Uterus (tissue), 4 donors: ENCODE measurements around the gene FBXO48. TPM values are rescaled to one million over a fixed set of nuclear protein-coding genes. Genes with fewer than 3 reads are reported as not detected.

Experiments used
- DNase-seq, 2 donors: peaks; one replicate each; pipeline ENCODE4 v3.0.0-alpha.2; 2019 to 2020
- H3K27ac ChIP-seq, 2 donors: fragments of 200-600 bp; sonication (generic); 1 replicate in 1 of 2; 2 replicates in 1 of 2; pipeline ENCODE4 v1.5.1; 2016 to 2018
- H3K27me3 ChIP-seq, 2 donors: fragments of 200-600 bp; sonication (generic); one replicate each; pipeline ENCODE4 v1.5.1; 2018 to 2019; ENCODE audit warnings: control low read depth in 1 of 2
- H3K36me3 ChIP-seq, 2 donors: fragments of 200-600 bp; sonication (generic); one replicate each; pipeline ENCODE4 v1.5.1; 2019; ENCODE audit warnings: control low read depth in 1 of 2
- H3K4me1 ChIP-seq, 2 donors: fragments of 200-600 bp; sonication (generic); one replicate each; pipeline ENCODE4 v1.5.1; 2018 to 2019; ENCODE audit warnings: control low read depth in 1 of 2
- H3K4me3 ChIP-seq, 2 donors: fragments of 200-600 bp; sonication (generic); 1 replicate in 1 of 2; 2 replicates in 1 of 2; pipeline ENCODE4 v1.5.1; 2018 to 2019; ENCODE audit warnings: mild to moderate bottlenecking in 1 of 2
- H3K9me3 ChIP-seq, 2 donors: fragments of 200-600 bp; sonication (generic); one replicate each; pipeline ENCODE4 v1.5.1; 2019; ENCODE audit warnings: control low read depth in 1 of 2
- CTCF ChIP-seq, 4 experiments: fragments of 200-600 bp in 2 of 4; fragments of 450-650 bp in 2 of 4; sonication (generic) in 2 of 4; IDR thresholded peaks; one replicate each; pipeline ENCODE4 v1.5.1; 2016 to 2019; ENCODE audit warnings: antibody characterized with exemption in 4 of 4, mild to moderate bottlenecking in 2 of 4, moderate library complexity in 1 of 4
- POLR2A ChIP-seq, 2 donors: fragments of 450-650 bp; IDR thresholded peaks; one replicate each; pipeline ENCODE4 v1.6.1; 2016; ENCODE audit warnings: antibody characterized with exemption in 2 of 2, mild to moderate bottlenecking in 1 of 2, moderate library complexity in 1 of 2
- intact Hi-C: fragments of 100-400 bp; cut with DNase I; formaldehyde crosslinking; loops from one replicate; pipeline ENCODE4 v1.15.1; 2023; ENCODE audit warnings: low total_unique reads
- total RNA-seq, 4 donors: library from RNA; depleted of rRNA in 3 of 4; stranded (reverse); fragments of >200 nt in 3 of 4; gene quantifications; one replicate each; pipeline versions ENCODE4 v1.1.0 to v1.2.4, GENCODE V29; 2014 to 2023
- donor health status: DM: yes; HTN: yes; CAD: no.

FBXO48 gene
- total RNA-seq, 4 donors from 2014 or later = 0.55 to 6.8 (median 1.5) TPM; not detected in 1

DNA sequence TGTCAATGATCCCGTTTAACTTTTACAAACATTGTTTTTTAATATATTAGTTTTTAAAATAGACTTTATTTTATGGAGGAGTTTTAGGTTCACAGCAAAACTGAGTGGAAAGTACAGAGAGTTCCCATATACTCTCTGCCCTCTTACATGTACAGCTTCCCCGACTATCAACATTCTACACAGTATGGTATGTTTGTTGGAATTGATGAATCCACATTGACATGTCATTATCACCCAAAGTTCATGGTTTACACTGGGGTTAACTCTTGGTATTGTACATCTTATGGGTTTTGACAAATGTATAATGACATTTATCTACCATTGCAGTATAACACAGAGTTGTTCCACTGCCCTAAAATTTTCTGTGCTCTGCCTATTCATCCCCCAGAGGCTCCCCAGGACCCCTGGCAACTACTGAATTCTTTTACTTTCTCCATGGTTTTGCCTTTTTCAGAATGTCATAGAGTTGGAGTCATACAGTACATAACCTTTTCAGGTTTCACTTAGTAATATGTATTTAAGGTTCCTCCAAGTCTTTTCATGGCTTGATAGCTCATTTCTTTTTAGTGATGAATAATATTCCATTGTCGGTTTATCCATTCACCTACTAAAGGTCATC lies 5.8 kb upstream of the FBXO48 start:
- TF ChIP-seq POLR2A (IDR thresholded peaks at IDR 0.05) = no peak
- TF ChIP-seq CTCF (IDR thresholded peaks at IDR 0.05) = no peak
- Histone ChIP-seq H3K27ac (no peak overlapping the region), H3K4me1 (no peaks in the 10 kb centered on the region), H3K9me3 (no peaks in the 10 kb centered on the region), H3K4me3 (no peak overlapping the region), H3K36me3 (no peaks in the 10 kb centered on the region), H3K27me3 (no peaks in the 10 kb centered on the region)
- no peak for DNase-seq
- intact Hi-C loops = no loop called here

- Histone ChIP-seq H3K27me3 (no peaks in the 10 kb centered on the region), H3K9me3 (no peaks in the 10 kb centered on the region), H3K27ac (no peak overlapping the region), H3K4me3 (no peak overlapping the region), H3K4me1 (no peaks in the 10 kb centered on the region), H3K36me3 (no peaks in the 10 kb centered on the region)
- intact Hi-C loops = no loop called here
- TF ChIP-seq CTCF (IDR thresholded peaks at IDR 0.05) = no peak
- TF ChIP-seq POLR2A (IDR thresholded peaks at IDR 0.05) = no peak
- no peak for DNase-seq
These were observed 4.3 kb upstream of the FBXO48 start for GRCh38 chr2:68471385-68471784.

DNA sequence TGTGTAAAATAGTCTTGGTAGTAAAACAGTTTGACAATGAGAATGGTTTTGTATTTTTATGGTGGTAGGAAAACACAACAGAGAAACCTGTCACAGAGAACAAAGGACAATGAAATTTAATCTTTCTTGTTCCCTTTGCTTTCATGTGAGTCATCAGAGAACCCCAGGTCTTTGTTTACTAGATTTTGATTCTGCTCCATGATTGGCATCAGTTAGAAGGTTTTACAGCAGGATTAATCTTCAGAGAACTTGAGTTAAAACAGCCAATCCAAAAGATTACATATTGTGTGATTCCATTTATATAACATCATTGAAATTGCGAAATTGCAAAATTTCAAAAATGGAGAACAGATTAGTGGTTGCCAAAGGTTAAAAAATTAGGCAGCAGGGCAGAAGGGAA lies 2.8 kb upstream of the FBXO48 start:
- H3K9me3 ChIP-seq = no peaks in the 10 kb centered on the region
- H3K36me3 ChIP-seq = no peaks in the 10 kb centered on the region
- H3K4me3 ChIP-seq = no peak overlapping the region
- TF ChIP-seq CTCF (IDR thresholded peaks at IDR 0.05) (no peak), POLR2A (IDR thresholded peaks at IDR 0.05) (no peak)
- intact Hi-C loops = no loop called here
- no peaks in the 10 kb centered on the region for H3K4me1 ChIP-seq
- DNase-seq = no peak
- H3K27ac ChIP-seq = no peak overlapping the region
- no peaks in the 10 kb centered on the region for H3K27me3 ChIP-seq

DNA sequence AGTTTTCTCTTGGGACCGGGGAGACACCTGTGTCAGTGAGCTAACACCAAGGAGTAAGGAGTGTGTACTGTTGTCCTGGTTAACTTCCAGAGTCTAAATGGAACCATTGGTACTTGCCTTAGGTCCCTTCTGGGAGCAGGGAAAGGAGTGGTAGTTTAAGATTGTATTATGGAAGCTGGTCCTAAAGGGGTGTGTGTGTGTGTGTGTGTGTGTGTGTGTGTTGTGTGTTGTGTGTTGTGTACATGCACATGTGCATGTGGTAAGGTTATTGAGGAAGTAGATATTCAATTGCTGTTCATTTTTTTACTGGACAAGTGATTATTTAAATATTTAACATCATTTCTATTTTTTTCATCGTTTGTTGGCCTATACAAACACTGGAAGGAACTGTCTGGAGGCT lies 1.7 kb upstream of the FBXO48 start:
- Histone ChIP-seq H3K4me3 (no peak overlapping the region), H3K27ac (no peak overlapping the region), H3K4me1 (no peaks in the 10 kb centered on the region), H3K9me3 (no peaks in the 10 kb centered on the region), H3K27me3 (no peaks in the 10 kb centered on the region), H3K36me3 (no peaks in the 10 kb centered on the region)
- TF ChIP-seq POLR2A (IDR thresholded peaks at IDR 0.05) (no peak), CTCF (IDR thresholded peaks at IDR 0.05) (no peak)
- intact Hi-C loops = no loop called here
- no peak for DNase-seq

GRCh38 chr2:68466778-68467076 lies 367 bp downstream of the FBXO48 start:
- DNase-seq = no peak
- intact Hi-C loops = no loop called here
- Histone ChIP-seq H3K4me3 (peak overlapping the region; percentile 59 to 93), H3K36me3 (no peaks in the 10 kb centered on the region), H3K4me1 (no peaks in the 10 kb centered on the region), H3K27ac (peak overlapping the region; percentile 90 to 91), H3K27me3 (no peaks in the 10 kb centered on the region), H3K9me3 (no peaks in the 10 kb centered on the region)
- no peak for TF ChIP-seq POLR2A (IDR thresholded peaks at IDR 0.05)

- peak overlapping the region; percentile 59 to 93 for H3K4me3 ChIP-seq
- H3K9me3 ChIP-seq = no peaks in the 10 kb centered on the region
- no peaks in the 10 kb centered on the region for H3K36me3 ChIP-seq
- H3K4me1 ChIP-seq = no peaks in the 10 kb centered on the region
- intact Hi-C loops = no loop called here
- TF ChIP-seq POLR2A (IDR thresholded peaks at IDR 0.05) (no peak), CTCF (IDR thresholded peaks at IDR 0.05) (peak in 1 of 4 experiments; percentile 25)
- no peak for DNase-seq
- H3K27me3 ChIP-seq = no peaks in the 10 kb centered on the region
- H3K27ac ChIP-seq = peak overlapping the region; percentile 90 to 91
These were observed 725 bp downstream of the FBXO48 start for GRCh38 chr2:68466361-68466777.
